Measurements from ENCODE around the gene TOPBP1.
"Not testable (repeated sequence)": the region's sequence is repeated elsewhere in the genome, so short reads cannot be mapped to it uniquely, and the experiment has no call there.

GRCh38 chr3:133551589-133551988, 110.2 kb downstream of the TOPBP1 start:
- not testable (repeated sequence) for TF ChIP-seq CTCF, POLR2A (IDR thresholded peaks at IDR 0.05)
